Stimulated activated CD8-positive, alpha-beta memory T cell treated with anti-CD3 and anti-CD28 coated beads, Interleukin-2, amount 100 ng/mL, for 1 hour (primary cell): Measurements from ENCODE around the gene ISG15.
"Not testable (repeated sequence)": the region's sequence is repeated elsewhere in the genome, so short reads cannot be mapped to it uniquely, and the experiment has no call there.

ENCODE experiments used
- DNase-seq, 2 donors: peaks; one replicate each; pipeline ENCODE4 v3.0.0-alpha.2; 2020; ENCODE audit warnings: low read depth in 2 of 2

Gene ISG15

DNA sequence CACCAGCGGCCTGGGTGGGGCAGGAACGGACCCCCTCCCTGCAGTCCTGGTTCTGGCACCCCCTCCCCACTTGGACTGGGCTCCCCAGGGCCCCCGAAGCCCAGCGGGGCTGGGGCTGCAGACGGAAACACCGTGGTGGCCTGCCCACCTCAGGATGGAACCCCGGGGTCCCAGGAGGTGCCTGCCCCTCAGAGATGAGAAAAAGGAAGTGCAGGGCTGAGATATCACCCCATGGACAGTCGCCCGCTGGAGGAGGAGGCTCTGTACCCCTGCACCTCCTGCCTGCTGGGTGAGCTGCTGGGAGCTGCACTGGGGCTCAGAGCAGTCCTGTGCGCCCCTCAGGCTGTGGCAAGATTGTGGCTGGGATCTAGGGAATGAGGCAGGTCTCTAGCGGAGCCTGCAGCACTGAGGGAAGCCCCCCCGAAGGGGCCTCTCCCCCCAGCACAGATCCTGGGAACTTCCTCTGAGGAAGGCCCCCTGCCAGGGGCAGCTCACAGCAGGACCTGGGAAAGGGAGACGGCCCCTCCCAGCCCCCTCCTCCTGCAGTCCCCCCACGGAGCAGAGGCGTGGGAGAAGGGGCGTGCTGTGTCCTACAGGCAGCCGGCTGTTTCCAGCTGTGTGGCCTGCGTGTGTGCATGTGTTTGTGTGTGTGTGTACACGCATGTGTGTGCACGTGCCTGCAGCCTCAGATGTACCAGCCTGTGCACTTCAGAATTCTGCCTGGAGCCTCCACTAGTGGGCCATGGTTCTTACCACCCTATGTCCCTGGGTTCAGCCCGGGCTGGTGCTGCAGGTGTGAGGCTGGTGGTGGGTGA is 13.5 kb downstream of the ISG15 start:
- DNase-seq = no peak

DNA sequence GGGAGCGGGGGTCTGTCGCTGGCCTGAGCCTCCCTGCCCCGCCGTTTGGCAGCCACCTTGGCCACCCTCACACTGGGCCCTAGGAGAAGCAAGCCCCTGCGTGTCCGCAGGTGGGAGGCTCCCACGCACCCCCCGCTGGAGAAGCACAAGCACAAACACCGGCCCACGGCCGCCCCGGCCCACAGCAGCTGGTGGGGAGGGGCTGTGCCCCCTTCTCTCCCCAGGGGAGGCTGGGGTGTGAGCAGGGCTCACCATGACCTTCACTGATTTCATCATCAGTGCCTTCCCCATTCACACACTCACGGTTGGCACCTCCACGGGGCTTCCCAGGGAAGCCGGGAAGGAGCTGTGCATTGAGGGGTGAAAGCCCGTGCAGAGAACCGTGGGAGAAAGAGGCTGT is 14.5 kb downstream of the ISG15 start:
- DNase-seq = no peak

DNA sequence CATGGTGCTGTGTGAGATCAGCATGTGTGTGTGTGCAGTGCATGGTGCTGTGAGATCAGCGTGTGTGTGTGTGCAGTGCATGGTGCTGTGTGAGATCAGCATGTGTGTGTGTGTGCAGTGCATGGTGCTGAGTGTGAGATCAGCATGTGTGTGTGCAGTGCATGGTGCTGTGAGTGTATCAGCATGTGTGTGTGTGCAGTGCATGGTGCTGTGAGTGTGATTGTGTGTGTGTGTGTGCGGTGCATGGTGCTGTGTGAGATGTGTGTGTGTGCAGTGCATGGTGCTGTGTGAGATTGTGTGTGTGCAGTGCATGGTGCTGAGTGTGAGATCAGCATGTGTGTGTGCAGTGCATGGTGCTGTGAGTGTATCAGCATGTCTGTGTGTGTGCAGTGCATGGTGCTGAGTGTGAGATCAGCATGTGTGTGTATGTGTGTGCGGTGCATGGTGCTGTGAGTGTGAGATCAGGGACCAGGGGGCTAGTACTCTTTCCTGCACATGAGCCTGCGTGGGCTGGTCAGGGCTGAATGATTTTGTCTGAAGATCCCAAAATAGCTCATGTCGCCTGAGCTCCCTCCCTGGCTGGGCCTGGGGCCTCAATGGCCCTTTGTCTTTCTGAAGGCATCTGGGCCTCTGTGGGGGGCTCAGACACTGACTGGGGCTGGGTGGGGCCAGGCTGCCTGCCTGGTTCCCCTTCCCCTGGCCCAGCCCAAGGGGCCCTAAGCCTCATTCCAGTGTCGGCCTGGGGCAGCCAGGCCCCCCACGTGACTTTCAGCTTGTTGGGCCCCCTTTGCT is 17.8 kb downstream of the ISG15 start:
- DNase-seq = not testable (repeated sequence)

DNA sequence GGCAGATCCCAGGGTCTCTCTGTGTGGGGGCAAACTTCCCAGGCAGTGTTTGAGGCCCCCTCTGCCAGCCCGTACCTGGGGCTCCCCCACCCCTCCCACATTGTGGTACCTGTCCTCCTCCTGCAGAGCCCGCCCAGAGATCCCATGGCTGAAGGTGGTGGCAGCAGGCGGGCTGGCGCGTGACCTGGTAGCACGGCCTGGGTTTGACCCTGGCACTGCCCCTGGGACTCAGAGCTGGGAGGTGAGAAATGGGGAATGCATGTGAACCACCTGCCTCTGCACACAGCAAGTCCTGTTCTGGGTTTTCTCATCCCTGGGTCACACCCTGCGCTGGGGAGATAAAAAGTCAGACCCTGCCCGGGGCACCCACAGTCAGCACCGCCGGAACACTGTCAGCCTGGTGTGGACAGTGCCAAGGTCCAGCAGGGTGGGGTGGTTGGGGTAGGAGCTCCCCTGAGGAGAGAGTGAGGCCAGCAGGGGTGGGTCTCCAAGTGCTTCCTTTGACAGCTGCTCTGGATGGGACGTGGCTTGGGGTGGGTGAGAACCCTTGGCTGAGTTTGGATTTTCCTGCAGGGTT is 18.4 kb downstream of the ISG15 start:
- no peak for DNase-seq

DNA sequence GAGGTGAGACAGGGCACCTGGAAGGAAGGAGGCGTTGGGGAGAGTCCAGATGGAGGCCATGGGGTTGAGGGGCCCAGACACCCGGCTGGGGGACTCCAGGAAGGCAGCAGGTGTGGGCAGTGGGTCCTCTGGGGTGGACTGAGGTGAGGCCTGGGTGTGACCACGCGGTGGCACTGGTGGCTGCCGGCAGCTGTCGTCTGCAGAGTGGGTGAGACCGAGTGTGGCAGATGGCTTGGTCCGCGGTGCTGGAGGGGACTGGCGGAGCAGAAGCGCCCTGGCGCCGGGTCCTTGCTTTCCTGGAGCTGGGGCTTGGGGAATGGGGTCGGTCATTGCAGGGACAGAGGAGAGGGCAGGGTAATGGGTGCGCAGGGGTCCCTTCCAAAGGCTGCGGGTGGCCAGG is 19.1 kb downstream of the ISG15 start:
- DNase-seq = no peak

DNA sequence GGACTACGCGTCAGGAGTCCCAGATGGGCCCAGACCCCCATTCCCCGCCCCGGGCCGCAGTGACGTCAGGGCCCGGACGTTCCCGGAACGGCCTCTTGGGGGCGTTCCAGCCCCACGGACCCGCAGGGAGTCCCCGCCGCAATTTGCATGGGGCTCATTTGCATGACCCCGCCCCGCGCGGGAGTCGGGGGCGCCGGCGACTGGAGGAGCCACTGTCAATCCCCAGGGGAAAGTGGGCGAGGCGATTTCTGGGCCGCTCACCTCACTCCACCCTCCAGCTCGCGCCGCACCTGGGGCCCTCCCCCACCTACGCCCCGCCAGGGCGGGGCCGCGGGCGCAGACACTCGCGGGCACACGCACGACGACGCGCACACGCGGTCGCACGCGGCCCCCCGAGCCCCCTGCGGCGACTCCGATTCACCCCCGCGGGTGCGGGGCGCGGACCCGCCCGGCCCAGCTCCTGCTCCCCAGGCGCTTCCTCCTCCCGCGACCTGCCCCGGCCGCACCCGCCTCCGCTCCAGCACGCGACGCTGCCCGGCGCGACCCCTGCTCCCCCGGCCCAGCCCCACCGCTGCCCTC is 19.8 kb downstream of the ISG15 start:
- DNase-seq = peak; percentile 70 to 73

DNA sequence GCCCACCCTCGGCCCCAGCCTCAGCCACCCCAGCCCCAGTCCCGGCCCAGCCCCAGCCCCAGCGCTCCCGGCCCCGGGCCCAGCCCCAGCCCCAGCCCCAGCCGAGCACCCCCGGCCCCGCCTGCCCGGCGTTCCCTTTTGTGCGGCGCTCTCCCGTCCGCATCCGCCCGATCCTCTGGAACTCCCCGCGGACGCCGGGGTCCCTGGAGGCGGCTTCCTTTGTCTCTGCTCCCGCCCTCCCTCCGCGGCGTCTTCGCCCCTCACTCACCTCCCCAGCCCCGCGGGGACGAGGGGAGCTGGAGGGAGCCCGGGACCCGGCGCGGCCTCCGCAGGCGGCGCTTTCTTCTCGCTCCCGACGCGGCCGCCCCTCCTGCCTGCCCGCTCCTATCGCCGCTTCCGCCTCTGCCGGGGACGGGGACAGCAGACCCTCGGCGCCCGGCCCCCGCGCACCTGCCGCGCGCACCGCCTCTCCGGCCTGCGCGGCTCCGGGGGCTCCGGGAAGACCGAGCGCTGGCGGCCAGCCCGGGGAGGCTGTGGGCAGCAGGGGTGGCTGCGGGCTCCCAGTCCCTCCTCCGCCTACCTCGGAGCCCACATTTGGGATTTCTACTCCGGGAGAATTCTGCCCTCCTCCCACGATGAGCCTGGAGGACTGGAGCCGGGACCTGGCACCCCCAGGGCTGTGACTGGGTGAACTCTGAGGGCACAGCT is 20.6 kb downstream of the ISG15 start:
- no peak for DNase-seq

DNA sequence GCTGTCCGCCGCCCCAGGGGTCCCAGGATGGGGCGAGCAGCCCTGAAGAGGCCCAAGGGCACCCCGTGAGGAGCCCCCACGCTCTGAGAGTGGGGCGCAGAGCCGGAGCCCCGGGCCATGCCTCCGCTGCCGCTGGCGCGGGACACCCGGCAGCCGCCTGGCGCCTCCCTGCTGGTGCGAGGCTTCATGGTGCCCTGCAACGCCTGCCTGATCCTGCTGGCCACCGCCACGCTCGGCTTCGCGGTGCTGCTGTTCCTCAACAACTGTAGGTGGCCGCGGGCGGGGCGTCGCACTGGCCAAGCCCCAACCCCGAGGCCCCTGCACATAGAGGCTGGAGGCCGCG is 21.1 kb downstream of the ISG15 start:
- DNase-seq = no peak

DNA sequence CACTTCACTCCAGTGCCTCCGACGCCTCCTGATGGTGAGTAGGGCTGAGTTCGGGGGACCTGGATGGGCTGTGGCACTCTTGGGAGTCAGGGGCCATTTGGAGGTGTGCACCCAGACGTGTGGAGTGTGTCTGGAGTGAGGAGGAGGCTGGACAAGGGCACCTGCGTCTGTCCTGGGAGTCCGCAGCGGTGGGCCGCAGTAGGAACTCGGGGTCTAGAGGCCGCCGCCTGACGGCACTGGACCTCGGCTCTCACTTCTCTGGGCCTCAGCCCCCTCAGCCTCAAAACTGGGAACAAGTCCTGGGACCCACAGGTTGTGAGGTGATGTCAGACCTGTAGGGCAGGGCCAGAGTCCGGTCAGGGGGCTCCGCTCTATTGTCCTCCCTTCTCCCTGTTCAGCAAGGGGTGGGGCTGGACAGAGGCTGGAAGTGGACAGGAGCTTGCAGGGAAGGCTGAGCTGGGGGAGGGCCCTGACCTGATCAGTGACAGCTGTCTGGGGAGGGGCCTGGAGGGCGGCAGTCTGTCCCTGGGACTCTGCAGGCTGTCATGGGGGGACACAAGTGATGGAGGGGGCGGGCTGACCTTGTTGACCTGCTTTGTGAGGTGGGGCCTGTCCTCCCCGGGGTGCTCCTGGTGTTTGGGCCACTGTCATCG is 22.1 kb downstream of the ISG15 start:
- no peak for DNase-seq

DNA sequence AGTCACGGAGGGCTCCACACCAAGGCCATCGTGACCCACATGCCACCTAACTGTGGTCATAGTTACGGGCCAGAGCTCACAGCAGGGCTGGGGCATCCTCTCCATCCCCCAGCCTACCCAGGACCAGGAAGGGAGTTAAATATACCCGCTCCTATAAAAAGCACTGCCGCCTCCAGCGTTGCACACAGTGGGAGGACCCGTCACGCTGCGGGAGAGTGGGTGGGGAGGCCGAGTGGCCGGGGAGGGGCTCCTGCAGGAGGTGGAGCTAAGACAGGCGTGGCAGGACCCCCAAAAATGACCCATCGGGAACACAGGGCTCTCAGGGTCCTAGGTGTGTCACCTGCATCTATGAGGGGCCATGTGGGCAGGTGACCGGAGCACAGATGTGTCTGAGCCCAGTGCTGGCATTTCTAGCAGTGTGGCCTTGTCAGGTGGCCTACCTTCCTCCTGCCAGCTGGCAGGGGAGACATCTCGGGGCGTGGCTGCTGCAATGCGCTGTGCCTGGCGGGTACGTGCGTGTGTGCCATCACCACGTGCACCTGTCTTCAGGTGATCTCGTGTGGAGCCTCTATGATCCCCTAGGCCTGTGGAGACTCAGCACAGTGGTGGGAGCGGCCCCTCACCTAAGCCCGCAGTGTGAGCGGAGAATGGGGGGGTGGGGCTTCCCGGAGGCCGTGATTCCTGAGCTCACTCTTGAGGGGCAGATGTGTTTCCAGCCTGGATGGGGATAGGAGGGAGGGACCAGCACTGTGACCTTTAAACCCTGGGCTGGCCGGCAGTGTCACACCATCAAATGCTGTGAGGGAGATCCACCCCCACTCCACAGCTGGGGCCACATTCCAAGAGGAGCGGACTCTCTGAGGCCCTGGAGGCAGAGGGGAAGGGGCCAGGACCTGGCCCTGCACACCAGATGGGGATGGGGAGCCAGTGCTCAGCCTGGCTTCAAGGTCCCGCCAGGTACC is 24.4 kb downstream of the ISG15 start:
- no peak for DNase-seq

DNA sequence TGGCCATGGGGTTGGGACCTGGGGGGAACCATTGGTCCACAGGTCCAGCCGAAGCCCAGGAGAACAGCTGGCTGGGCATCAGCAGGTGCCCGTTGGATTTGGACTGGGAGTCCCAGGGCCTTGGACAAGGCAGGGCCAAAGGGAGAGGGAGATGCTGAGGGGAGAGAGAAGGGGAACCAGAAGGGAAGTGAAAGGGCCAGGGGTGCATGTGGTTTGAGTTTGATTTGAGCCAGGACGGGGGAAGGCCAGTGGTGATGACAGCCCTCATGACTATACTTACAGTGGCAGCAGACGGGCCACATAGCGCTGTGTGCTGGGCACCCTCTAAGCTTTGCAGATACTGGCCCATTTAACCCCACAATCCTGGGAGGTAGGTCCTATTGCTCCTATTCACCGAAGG is 25.4 kb downstream of the ISG15 start:
- DNase-seq = no peak

DNA sequence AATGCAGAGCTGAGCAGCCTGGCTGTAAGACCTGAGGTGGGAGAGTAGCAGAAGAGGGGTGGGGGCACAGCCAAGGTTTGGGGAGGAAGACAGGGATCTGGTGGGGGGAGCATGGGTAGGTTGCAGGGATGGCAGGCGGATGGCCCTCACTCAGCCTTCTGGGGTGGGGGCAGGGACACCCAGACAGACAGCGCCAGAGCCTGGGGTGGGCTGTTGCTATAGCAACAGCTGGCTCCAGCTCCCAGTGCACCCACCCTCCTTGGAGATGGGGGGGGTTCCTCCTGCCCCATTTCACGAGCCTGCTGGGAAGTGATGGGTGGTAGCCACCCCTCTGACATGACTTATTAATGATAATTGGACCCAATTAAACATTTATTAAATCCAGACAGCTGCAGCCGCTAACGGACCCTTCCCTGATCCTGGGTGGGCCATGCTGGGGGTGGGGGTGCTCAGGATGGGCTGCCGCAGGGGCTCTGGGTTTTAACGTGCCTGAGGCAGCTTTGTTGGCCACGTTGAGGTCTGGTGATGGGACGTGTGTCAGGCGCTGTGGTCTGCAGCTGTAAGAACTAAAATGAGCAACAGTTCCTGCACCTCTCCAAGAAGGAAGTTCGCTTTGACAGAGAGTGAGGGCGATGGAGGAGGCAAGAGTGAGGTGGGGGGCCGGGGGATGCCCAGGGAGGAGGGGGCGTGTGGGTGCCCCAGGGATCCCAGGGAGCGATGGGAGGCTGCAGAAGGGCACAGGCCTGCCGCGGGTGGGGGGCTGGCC is 26.0 kb downstream of the ISG15 start:
- no peak for DNase-seq

DNA sequence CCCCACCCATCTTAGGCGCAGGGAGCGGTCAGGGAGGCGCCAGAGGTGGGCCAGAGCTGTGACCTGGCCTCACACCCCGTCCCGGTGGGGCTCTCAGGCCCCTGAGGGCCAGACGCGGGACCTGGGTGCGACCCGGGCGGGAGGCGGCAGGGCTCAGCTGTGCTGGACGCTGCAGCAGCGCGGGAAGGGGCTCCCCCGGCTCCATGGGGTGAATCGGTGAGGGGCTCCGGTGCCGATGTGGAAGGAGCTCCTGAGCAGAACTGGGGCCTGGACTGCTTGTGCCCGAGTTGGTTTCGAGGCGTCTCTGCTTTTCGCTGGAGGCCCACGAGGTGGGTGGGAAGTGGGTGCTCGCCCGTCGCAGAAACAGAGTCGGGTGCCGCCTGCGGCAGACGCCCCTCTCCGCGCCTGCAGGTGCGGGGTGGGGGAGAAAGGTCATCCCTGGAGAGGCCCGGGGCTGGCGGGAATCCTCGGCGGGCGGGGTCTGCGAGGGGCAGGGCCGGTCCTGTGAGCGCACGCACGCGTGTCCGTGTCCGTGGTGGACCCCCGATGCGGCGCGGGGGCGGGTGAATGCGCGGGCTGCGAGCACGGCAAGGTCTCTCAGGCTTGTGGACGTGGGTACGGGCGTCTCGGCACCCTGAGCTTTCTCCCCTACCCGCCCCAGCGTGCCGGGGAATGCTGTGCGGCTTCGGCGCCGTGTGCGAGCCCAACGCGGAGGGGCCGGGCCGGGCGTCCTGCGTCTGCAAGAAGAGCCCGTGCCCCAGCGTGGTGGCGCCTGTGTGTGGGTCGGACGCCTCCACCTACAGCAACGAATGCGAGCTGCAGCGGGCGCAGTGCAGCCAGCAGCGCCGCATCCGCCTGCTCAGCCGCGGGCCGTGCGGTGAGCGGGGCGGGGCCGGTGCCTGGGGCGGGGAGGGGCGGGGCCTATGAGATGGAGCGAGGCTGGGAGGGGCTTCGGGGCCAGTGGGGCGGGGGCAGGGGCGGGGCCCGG is 27.0 kb downstream of the ISG15 start:
- DNase-seq = peak; percentile 57 to 68

DNA sequence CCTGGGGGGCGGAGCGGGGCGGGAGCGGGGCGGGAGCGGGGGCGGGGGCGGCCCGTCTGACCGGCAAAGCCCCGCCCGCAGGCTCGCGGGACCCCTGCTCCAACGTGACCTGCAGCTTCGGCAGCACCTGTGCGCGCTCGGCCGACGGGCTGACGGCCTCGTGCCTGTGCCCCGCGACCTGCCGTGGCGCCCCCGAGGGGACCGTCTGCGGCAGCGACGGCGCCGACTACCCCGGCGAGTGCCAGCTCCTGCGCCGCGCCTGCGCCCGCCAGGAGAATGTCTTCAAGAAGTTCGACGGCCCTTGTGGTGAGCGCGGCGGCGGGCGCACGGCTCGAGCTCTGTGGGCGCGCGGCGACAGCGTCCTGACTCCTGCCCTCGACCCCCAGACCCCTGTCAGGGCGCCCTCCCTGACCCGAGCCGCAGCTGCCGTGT is 27.8 kb downstream of the ISG15 start:
- DNase-seq = no peak

DNA sequence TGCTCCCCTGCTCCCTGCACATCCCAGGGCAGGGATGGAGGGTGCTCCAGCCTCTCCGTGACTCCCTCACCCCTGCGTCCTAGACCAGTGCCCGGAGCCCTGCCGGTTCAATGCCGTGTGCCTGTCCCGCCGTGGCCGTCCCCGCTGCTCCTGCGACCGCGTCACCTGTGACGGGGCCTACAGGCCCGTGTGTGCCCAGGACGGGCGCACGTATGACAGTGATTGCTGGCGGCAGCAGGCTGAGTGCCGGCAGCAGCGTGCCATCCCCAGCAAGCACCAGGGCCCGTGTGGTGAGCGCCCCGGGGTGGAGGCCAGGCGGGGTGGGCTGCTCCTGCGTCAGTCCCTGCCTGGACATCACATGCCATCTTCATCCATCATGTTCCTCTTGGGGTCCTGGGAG is 28.6 kb downstream of the ISG15 start:
- DNase-seq = no peak

DNA sequence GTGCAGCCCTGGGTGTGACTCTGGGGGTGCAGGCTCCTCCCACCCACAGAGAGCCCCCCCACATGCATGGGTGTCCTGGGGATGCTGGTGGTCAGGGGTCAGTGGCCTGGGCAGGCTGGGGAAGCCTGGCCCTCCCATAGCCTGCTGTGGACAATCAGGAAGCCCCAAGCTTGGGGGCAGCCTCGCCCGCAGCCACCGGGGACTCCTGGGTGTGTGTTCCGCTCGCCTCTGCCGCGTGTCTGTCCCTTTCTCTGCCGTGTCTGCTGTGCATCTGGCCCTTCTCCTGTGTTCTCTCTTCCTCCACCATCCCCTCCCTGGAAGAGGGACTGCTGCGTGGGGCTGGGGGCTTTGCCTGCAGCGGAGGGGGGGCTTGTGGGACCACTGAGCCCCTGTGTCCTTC is 29.5 kb downstream of the ISG15 start:
- no peak for DNase-seq

DNA sequence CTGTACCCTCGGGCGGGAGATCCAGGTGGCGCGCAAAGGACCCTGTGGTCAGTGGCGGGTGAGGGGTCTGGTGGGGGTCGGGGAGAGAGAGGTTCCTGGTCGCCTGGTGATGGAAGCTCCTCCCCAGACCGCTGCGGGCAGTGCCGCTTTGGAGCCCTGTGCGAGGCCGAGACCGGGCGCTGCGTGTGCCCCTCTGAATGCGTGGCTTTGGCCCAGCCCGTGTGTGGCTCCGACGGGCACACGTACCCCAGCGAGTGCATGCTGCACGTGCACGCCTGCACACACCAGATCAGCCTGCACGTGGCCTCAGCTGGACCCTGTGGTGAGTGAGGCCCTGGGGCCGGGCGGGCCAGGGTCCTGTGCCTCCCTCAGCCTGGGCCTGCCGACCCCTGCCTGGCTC is 30.1 kb downstream of the ISG15 start:
- DNase-seq = no peak

DNA sequence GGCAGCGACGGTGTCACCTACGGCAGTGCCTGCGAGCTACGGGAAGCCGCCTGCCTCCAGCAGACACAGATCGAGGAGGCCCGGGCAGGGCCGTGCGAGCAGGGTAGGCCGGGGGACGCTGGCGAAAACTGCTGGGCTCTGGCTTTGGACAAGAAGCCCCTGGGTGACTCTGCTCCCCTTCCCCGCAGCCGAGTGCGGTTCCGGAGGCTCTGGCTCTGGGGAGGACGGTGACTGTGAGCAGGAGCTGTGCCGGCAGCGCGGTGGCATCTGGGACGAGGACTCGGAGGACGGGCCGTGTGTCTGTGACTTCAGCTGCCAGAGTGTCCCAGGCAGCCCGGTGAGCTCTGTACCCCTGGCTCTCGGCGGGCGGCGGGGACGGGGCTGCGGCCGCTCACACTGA is 30.6 kb downstream of the ISG15 start:
- DNase-seq = no peak
